ENCODE measurements around the gene EREG.

DNA sequence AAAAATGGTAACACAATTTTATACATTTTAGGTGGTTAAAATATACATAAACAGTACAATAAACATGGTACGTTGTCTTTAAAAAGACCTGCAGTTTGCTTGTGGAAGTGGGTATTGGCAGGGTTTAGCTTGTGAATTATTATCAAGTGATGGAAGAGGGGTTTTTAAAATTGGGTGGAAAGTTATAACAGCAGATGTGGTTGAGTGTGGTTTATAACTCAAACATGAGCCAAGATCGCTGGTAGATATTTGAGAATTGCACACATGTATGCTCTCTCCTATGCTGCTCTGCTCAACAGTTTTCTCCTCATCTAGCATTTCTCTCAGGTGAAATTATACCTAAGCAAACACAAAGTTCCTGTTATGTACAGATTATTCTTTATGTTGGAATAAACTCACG is 42.6 kb upstream of the EREG start:
- TF ChIP-seq POLR2AphosphoS5 (IDR thresholded peaks at IDR 0.05; ENCODE audit: low read depth, low read length), result no peak
- TF ChIP-seq RCOR1 (IDR thresholded peaks at IDR 0.05; ENCODE audit: low read length), result no peak
